ENCODE data around the gene CHTF18. TPM values are rescaled to one million over a fixed set of nuclear protein-coding genes. Genes with fewer than 3 reads are reported as not detected.

Gene CHTF18
- total RNA-seq, 1 experiment from 2014 or later: 120 TPM

DNA sequence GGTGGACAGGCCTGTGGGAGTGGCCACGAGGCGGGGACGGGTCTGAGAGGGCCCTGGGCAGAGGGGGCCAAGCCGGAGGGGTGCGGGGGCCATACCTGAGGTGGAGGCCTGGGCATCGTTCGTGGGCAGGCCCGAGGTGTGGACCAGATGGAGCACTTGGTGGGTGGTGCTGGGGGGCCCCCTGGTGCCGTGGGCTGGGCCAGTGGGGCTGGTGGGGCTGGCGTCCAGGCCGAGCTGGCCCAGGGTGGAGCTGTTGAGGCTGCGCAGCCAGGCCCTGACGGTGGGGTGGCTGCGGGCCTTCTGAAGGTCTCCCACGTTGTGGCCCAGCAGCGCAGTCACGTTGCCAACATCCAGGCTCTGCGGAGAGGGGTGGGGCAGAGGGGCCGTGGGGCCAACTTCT, 18.5 kb upstream of the CHTF18 start:
- Histone ChIP-seq H2BK120ac (ENCODE audit: low read depth, low read length, poor library complexity, severe bottlenecking) (no peak overlapping the region), H3K27ac (ENCODE audit: insufficient read length, low read depth, low read length) (no peak overlapping the region), H2BK12ac (ENCODE audit: insufficient read length, low read depth, low read length) (no peak overlapping the region), H2AK5ac (ENCODE audit: insufficient read length, low read length) (no peak overlapping the region), H3K4ac (ENCODE audit: low read depth, low read length) (no peak overlapping the region), H3K23me2 (ENCODE audit: insufficient read length, low read depth, low read length, poor library complexity, severe bottlenecking) (no peaks in the 10 kb centered on the region), H2AFZ (ENCODE audit: low read length) (no peak overlapping the region), H3T11ph (ENCODE audit: low read length) (no peak overlapping the region), H2BK20ac (ENCODE audit: low read depth, low read length, poor library complexity, severe bottlenecking) (no peak overlapping the region), H3K56ac (ENCODE audit: insufficient read length, low read depth, low read length) (no peak overlapping the region), H2BK5ac (ENCODE audit: insufficient read length, low read length) (no peak overlapping the region), H3K27me3 (ENCODE audit: insufficient read depth, low read length) (no peaks in the 10 kb centered on the region), H3K4me2 (ENCODE audit: insufficient read depth, insufficient read length, low read length) (no peak overlapping the region), H3K79me1 (ENCODE audit: insufficient read depth, low read depth, low read length, poor library complexity, severe bottlenecking) (no peaks in the 10 kb centered on the region), H3K18ac (ENCODE audit: insufficient read length, low read depth, low read length) (no peak overlapping the region), H3K4me1 (ENCODE audit: insufficient read depth, low read length) (no peaks in the 10 kb centered on the region), H4K20me1 (ENCODE audit: control insufficient read depth, insufficient read depth, insufficient read length) (no peaks in the 10 kb centered on the region), H3K9me3 (ENCODE audit: control insufficient read depth, low read depth, low read length) (no peaks in the 10 kb centered on the region), H3K14ac (ENCODE audit: insufficient read depth, low read length) (no peak overlapping the region), H2BK15ac (ENCODE audit: low read depth, low read length) (no peak overlapping the region), H4K91ac (ENCODE audit: insufficient read length, low read depth, low read length) (no peak overlapping the region), H3K79me2 (ENCODE audit: insufficient read depth, low read length) (no peaks in the 10 kb centered on the region), H3K23ac (ENCODE audit: insufficient read length, low read depth, low read length) (no peak overlapping the region), H4K5ac (ENCODE audit: insufficient read length, low read depth, low read length) (no peak overlapping the region), H4K8ac (replicated peaks; ENCODE audit: insufficient read length, low read depth, low read length) (no peak overlapping the region), H3K9ac (ENCODE audit: extremely low read depth, insufficient read length, low read length) (no peak overlapping the region)
- Mint-ChIP-seq H3K4me1 (peaks cover 0 to 3% of the 10 kb centered on the region in 2 experiments; a peak in 1 of 4 replicates), H3K36me3 (ENCODE audit: insufficient read depth in 1 of 3, low read depth in 3 of 3) (no peaks in the 10 kb centered on the region), H3K27me3 (ENCODE audit: low read depth) (peaks cover 5% of the 10 kb centered on the region), H3K27ac (no peak overlapping the region), H3K4me3 (no peak overlapping the region), H3K9me3 (no peaks in the 10 kb centered on the region; a peak in 1 of 5 replicates)
- DNase-seq: no peak
- no CpG with 5 or more reads among the region's 19 CpGs for WGBS (ENCODE audit: extremely low coverage, insufficient read length, low lambda C conversion rate)
- TF ChIP-seq, protein P1, sequence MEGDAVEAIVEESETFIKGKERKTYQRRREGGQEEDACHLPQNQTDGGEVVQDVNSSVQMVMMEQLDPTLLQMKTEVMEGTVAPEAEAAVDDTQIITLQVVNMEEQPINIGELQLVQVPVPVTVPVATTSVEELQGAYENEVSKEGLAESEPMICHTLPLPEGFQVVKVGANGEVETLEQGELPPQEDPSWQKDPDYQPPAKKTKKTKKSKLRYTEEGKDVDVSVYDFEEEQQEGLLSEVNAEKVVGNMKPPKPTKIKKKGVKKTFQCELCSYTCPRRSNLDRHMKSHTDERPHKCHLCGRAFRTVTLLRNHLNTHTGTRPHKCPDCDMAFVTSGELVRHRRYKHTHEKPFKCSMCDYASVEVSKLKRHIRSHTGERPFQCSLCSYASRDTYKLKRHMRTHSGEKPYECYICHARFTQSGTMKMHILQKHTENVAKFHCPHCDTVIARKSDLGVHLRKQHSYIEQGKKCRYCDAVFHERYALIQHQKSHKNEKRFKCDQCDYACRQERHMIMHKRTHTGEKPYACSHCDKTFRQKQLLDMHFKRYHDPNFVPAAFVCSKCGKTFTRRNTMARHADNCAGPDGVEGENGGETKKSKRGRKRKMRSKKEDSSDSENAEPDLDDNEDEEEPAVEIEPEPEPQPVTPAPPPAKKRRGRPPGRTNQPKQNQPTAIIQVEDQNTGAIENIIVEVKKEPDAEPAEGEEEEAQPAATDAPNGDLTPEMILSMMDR (conservative IDR thresholded peaks at IDR 0.05): no peak
